HepG2 (cell line): ENCODE results near the gene CFAP99. TPM values are rescaled to one million over a fixed set of nuclear protein-coding genes. Genes with fewer than 3 reads are reported as not detected.

ENCODE experiments used
- ATAC-seq: fragments of 200-7000 bp; cut with Tn5 transposase; 3 replicates; pipeline ENCODE4 v1.9.1; 2020; ENCODE audit warnings: mild to moderate bottlenecking, moderate library complexity
- BruUV-seq: library from RNA; stranded (reverse); fragments of 400-500 nt; replicated peaks from 2 replicates; lab custom pipeline; 2021; lab: Mats Ljungman, UMichigan
- CTCF ChIA-PET: fragments of 300-600 bp; formaldehyde crosslinking; extraction: SDS; loops from one replicate; lab custom pipeline; 2021; ENCODE audit warnings: low total read pairs, inconsistent platforms, low intra/inter-chr PET ratio; lab: Yijun Ruan, JAX
- POLR2A ChIA-PET: fragments of 350-600 bp; sonication (Branson Sonifier 250); formaldehyde crosslinking; loops from one replicate; lab custom pipeline; 2020; ENCODE audit warnings: antibody characterized with exemption, inconsistent platforms; lab: Yijun Ruan, JAX
- DNase-seq: peaks from one replicate; pipeline ENCODE4 v3.0.0-alpha.2; 2015; ENCODE audit warnings: low spot score
- FAIRE-seq: peaks from 3 replicates; lab custom pipeline; 2011; peaks lifted over from hg19 to GRCh38; lab: Jason Lieb, UNC
- H2AFZ ChIP-seq: one replicate; pipeline ENCODE4 v1.6.1; 2011; ENCODE audit warnings: low read length, inconsistent platforms
- H3K27ac ChIP-seq: fragments of 300-600 bp; 3 replicates; pipeline ENCODE4 v1.8.0; 2011; ENCODE audit warnings: mixed run types, mild to moderate bottlenecking, mixed read lengths, low read length, inconsistent platforms; ENCODE audit not compliant: insufficient read depth; ENCODE audit errors: extremely low read length
- H3K27me3 ChIP-seq, 2 experiments: fragments of 200-600 bp in 1 of 2; 2 replicates in 1 of 2; 3 replicates in 1 of 2; pipeline versions ENCODE4 v1.6.0 to v1.8.0; 2011; ENCODE audit warnings: low read length in 2 of 2, mild to moderate bottlenecking in 2 of 2, moderate library complexity in 2 of 2, inconsistent platforms in 1 of 2; ENCODE audit not compliant: insufficient read depth in 2 of 2, control insufficient read depth in 1 of 2
- H3K36me3 ChIP-seq, 2 experiments: fragments of 200-600 bp in 1 of 2; replicated peaks in 1 of 2; 2 replicates in 1 of 2; 3 replicates in 1 of 2; pipeline versions ENCODE4 v1.5.1 to v1.8.0; 2011; ENCODE audit warnings: low read length in 2 of 2, inconsistent platforms in 1 of 2; ENCODE audit not compliant: insufficient read depth in 2 of 2, control insufficient read depth in 1 of 2
- H3K4me1 ChIP-seq: 2 replicates; pipeline ENCODE4 v1.5.1; 2012; ENCODE audit warnings: low read length, inconsistent platforms; ENCODE audit not compliant: insufficient read depth
- H3K4me2 ChIP-seq: 2 replicates; pipeline ENCODE4 v1.6.0; 2011; ENCODE audit warnings: low read depth, low read length, inconsistent platforms
- H3K4me3 ChIP-seq, 3 experiments: fragments of 200-600 bp in 1 of 3; sonication (generic), shearing (Covaris generic) in 1 of 3; replicated peaks in 1 of 3; 2 replicates each; pipeline ENCODE4 v1.5.1; 2011 to 2016; ENCODE audit warnings: low read length in 3 of 3, inconsistent platforms in 2 of 3, low read depth in 2 of 3, mild to moderate bottlenecking in 2 of 3, control low read depth in 1 of 3, mixed read lengths in 1 of 3; ENCODE audit not compliant: insufficient read depth in 1 of 3
- H3K79me2 ChIP-seq: one replicate; pipeline ENCODE4 v1.6.1; 2011; ENCODE audit warnings: low read length, inconsistent platforms; ENCODE audit not compliant: insufficient read depth
- H3K9ac ChIP-seq: 2 replicates; pipeline ENCODE4 v1.6.0; 2011; ENCODE audit warnings: mild to moderate bottlenecking, low read depth, low read length, inconsistent platforms; ENCODE audit not compliant: insufficient read depth
- H3K9me3 ChIP-seq: 2 replicates; pipeline ENCODE4 v1.5.1; 2012; ENCODE audit warnings: mild to moderate bottlenecking, low read length
- H4K20me1 ChIP-seq: 2 replicates; pipeline ENCODE4 v1.6.0; 2011; ENCODE audit warnings: inconsistent platforms, mild to moderate bottlenecking, low read length, moderate library complexity; ENCODE audit not compliant: insufficient read depth
- AGO2 ChIP-seq: fragments of 200-400 bp; formaldehyde crosslinking; optimal IDR thresholded peaks from 2 replicates; pipeline ENCODE3; 2017; ENCODE audit warnings: mild to moderate bottlenecking, low read depth, low read length, moderate library complexity
- CCDC6 ChIP-seq: sonication (generic); formaldehyde crosslinking; IDR thresholded peaks from 2 replicates; pipeline ENCODE4 v1.8.1; 2022; ENCODE audit warnings: mild to moderate bottlenecking, missing genetic modification reagents, moderate library complexity
- KMT2B ChIP-seq: IDR thresholded peaks from 2 replicates; pipeline ENCODE4 v1.6.1; 2016; ENCODE audit warnings: missing genetic modification reagents, missing compliant biosample characterization
- ZNF205 ChIP-seq: IDR thresholded peaks from 2 replicates; pipeline ENCODE4 v1.6.1; 2018; ENCODE audit warnings: missing biosample characterization, missing genetic modification reagents
- ZNF660 ChIP-seq: sonication (generic); formaldehyde crosslinking; IDR thresholded peaks from 2 replicates; pipeline ENCODE4 v1.5.1; 2020; ENCODE audit warnings: mild to moderate bottlenecking, low read depth, missing genetic modification reagents, borderline replicate concordance
- ZZZ3 ChIP-seq: sonication (generic); formaldehyde crosslinking; IDR thresholded peaks from 2 replicates; pipeline ENCODE4 v1.4.0; 2020; ENCODE audit warnings: missing genetic modification reagents, mild to moderate bottlenecking, borderline replicate concordance
- WGBS: methylation state at CpG from one replicate; pipeline ENCODE4 v1.1.6; 2017; ENCODE audit warnings: low lambda C conversion rate; 5-methylcytosine and 5-hydroxymethylcytosine counted together
- in situ Hi-C: cut with HindIII; loops from 2 replicates; pipeline ENCODE4 v1.10.0; 2017; ENCODE audit warnings: low pct_unique_long_range_greater_than_20kb; ENCODE audit not compliant: extremely low pct_ligation_motif_present
- intact Hi-C: fragments of 100-400 bp; cut with micrococcal nuclease; formaldehyde crosslinking; loops from one replicate; pipeline ENCODE4 v1.10.0; 2022; ENCODE audit not compliant: unreplicated experiment
- polyA plus RNA-seq, 8 experiments: library from polyadenylated mRNA; depleted of rRNA in 3 of 8; stranded (reverse) in 7 of 8; unstranded in 1 of 8; fragments of >200 nt; fragmentation: Illumina TruSeq in 4 of 8; extraction: Trizol in 4 of 8; gene quantifications; 2 replicates each; pipeline versions ENCODE4 v1.2.1 to v1.2.3, GENCODE V29; 2011 to 2016; ENCODE audit warnings: low read depth in 4 of 8, missing spikeins in 1 of 8, mixed read lengths in 1 of 8; ENCODE audit not compliant: insufficient read depth in 1 of 8
- total RNA-seq, 5 experiments: library from RNA; depleted of rRNA; stranded (reverse); fragments of >200 nt; fragmentation: Illumina TruSeq; extraction: Trizol; gene quantifications; 2 replicates each; pipeline ENCODE4 v1.2.3, GENCODE V29; 2016; ENCODE audit warnings: low read depth in 1 of 5

The CFAP99 gene
- total and polyA plus RNA-seq, 2 of the 13 experiments (the other 11 are each of a cell fraction or from before 2014, with no cell fraction given) = not detected

DNA sequence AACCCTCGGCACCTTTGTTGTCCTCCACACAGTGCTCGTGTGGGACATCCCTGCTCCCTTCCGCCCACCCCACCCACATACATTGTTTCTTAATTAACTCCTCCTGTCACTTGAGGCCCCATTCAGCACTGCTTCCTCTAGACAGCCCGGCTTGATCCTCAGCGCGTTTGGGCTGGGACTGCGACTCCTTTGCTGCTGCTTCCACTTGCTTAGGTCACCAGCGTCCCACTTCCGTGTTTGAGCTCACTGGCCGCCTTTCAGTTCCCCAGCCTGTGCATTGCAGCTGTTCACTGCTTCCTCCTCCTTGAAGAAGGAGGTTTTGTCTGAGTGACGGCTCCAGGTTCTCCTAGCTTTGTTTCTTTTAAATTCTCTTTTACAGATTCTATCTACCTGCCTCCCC, 66.2 kb downstream of the CFAP99 start:
- H3K4me1 ChIP-seq = peaks cover 34% of the 10 kb centered on the region

DNA sequence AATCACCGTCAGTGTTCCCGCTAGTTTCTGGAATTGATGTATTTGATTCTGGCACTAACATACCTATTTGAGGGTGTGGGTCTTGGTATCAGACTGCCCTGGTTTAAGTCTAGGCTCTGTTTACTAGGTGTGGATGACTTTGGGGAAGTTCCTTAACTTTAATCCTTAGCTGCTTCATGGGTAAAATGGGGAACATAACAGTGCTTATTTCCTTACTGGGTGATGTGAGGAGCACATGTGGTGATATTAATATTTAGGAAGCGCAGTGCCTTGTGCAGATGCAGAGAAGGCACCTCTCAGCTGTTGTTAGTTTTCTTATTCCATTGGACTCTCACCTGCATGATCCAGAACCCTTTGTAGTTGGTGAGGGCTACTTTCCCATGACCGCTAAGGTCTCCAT, 67.2 kb downstream of the CFAP99 start:
- TF ChIP-seq ZNF205 (CRISPR knock-in tag) = no peak
- no peak for TF ChIP-seq ZZZ3 (CRISPR knock-in tag)
- TF ChIP-seq KMT2B = no peak
- no peak for TF ChIP-seq CCDC6 (CRISPR knock-in tag)
- FAIRE-seq (no peak), DNase-seq (no peak), ATAC-seq (no peak)
- H3K9ac ChIP-seq = no peak overlapping the region
- CTCF ChIA-PET = no interaction called here
- peaks cover 63% of the 10 kb centered on the region for H4K20me1 ChIP-seq
- POLR2A ChIA-PET = interaction anchor here (1.3 kb wide), 1 partner anchor 17 kb away, joined by 3 read pairs; the partner anchor contains the start of gene RNF4
- H3K4me2 ChIP-seq = no peak overlapping the region
- H2AFZ ChIP-seq = no peak overlapping the region
- no peaks in the 10 kb centered on the region for H3K9me3 ChIP-seq
- H3K79me2 ChIP-seq = peaks cover 92% of the 10 kb centered on the region
- H3K4me1 ChIP-seq = peaks cover 25% of the 10 kb centered on the region
- no peaks in the 10 kb centered on the region for H3K27me3 ChIP-seq
- H3K36me3 ChIP-seq = peaks cover 5 to 23% of the 10 kb centered on the region in 2 experiments; a peak in 4 of 5 replicates
- no peak overlapping the region for H3K27ac ChIP-seq
- in situ Hi-C loops (no loop called here), intact Hi-C loops (no loop called here)
- WGBS = 98% methylated on average over 4 of the region's 4 CpGs
- no TSS peak for BruUV-seq
- H3K4me3 ChIP-seq = no peak overlapping the region

More for the DNA sequence above, 66.2 kb downstream of the CFAP99 start:
- TF ChIP-seq AGO2 = no peak
- no peak for TF ChIP-seq ZNF660 (CRISPR knock-in tag)
- H3K27ac ChIP-seq = no peak overlapping the region
- ATAC-seq = no peak
- 97% methylated on average over 11 of the region's 11 CpGs for WGBS
- peaks cover 68% of the 10 kb centered on the region for H4K20me1 ChIP-seq
- CTCF ChIA-PET = no interaction called here
- H3K27me3 ChIP-seq = no peaks in the 10 kb centered on the region
- peaks cover 2 to 16% of the 10 kb centered on the region in 2 experiments for H3K36me3 ChIP-seq
- H3K4me2 ChIP-seq = no peak overlapping the region
- DNase-seq = no peak
- no peak overlapping the region for H3K4me3 ChIP-seq
- H2AFZ ChIP-seq = no peak overlapping the region
- H3K79me2 ChIP-seq = peaks cover 91% of the 10 kb centered on the region
- in situ Hi-C loops (no loop called here), intact Hi-C loops (no loop called here)
- BruUV-seq = no TSS peak
- no peaks in the 10 kb centered on the region for H3K9me3 ChIP-seq
- POLR2A ChIA-PET = interaction anchor here (1.3 kb wide), 1 partner anchor 16 kb away, joined by 3 read pairs; the partner anchor contains the start of gene RNF4
- H3K9ac ChIP-seq = no peak overlapping the region
- FAIRE-seq = no peak
